ENCODE measurements around the gene ARHGAP10. TPM values are rescaled to one million over a fixed set of nuclear protein-coding genes. Genes with fewer than 3 reads are reported as not detected.

Gene ARHGAP10
- total RNA-seq, 4 donors from 2014 or later = 186 to 296 (median 192) TPM

DNA sequence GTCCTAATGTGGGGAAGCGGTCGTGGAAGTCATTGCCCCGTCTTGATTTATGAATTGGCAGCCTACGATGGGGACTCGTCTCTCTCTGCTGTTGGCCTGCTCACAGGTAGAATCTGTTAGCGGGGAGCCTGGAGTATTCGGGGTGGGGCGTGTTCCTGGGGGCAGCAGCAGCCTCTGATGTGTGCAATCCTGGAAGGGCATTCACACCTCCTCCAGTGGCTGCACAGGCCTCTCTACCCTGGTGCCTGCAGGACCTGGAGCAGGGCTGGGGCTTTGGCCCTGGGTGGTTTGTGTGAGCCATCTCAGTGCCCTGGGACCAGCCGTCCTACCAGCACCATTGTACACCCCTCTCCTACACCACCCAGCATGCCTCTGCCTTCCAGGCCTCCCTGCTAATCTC, 340.9 kb downstream of the ARHGAP10 start:
- Histone ChIP-seq H3K4me1 (peaks cover 23 to 31% (median 30%) of the 10 kb centered on the region in 4 donors), H3K27me3 (no peaks in the 10 kb centered on the region), H3K36me3 (peaks cover 40 to 64% (median 60%) of the 10 kb centered on the region in 4 donors), H3K27ac (replicated peaks in 1 of 4) (no peak overlapping the region), H3K4me3 (no peak overlapping the region), H3K9me3 (peaks cover 0 to 11% (median 4%) of the 10 kb centered on the region in 4 donors)
- DNase-seq (ENCODE audit: extremely low spot score) = no peak
- TF ChIP-seq, protein P1, sequence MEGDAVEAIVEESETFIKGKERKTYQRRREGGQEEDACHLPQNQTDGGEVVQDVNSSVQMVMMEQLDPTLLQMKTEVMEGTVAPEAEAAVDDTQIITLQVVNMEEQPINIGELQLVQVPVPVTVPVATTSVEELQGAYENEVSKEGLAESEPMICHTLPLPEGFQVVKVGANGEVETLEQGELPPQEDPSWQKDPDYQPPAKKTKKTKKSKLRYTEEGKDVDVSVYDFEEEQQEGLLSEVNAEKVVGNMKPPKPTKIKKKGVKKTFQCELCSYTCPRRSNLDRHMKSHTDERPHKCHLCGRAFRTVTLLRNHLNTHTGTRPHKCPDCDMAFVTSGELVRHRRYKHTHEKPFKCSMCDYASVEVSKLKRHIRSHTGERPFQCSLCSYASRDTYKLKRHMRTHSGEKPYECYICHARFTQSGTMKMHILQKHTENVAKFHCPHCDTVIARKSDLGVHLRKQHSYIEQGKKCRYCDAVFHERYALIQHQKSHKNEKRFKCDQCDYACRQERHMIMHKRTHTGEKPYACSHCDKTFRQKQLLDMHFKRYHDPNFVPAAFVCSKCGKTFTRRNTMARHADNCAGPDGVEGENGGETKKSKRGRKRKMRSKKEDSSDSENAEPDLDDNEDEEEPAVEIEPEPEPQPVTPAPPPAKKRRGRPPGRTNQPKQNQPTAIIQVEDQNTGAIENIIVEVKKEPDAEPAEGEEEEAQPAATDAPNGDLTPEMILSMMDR (IDR thresholded peaks at IDR 0.05) = no peak
- TF ChIP-seq EP300 (IDR thresholded peaks at IDR 0.05) (no peak), POLR2AphosphoS5 (IDR thresholded peaks at IDR 0.05) (no peak), POLR2A (IDR thresholded peaks at IDR 0.05; ENCODE audit: low read depth) (no peak)
- intact Hi-C loops (cut with DNase I) = no loop called here
- 94% methylated on average over 9 of the region's 9 CpGs for WGBS

DNA sequence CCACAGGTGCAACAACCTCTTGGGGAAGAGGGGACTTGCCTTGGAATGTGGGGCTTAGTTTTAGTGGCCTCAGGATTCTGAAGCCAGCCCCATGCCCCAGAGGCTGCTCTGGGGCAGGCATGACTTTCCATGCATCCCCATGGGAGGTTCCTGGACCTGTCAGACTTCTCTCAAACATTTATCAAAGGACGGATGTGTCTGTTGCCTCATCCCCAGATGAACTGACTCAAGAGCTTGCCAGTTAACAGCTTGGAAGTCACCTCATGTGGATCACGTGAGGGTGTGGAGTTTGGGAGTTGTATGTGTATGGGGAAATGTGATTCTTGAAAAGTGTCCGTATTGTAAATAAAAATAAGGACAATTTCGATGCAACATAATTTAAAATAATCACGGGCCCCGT, 341.5 kb downstream of the ARHGAP10 start:
- H3K9me3 ChIP-seq = peaks cover 0 to 11% (median 4%) of the 10 kb centered on the region in 4 donors
- no peak for DNase-seq (ENCODE audit: extremely low spot score)
- no peak for TF ChIP-seq POLR2AphosphoS5 (IDR thresholded peaks at IDR 0.05)
- no peak overlapping the region for H3K4me3 ChIP-seq
- H3K36me3 ChIP-seq = peaks cover 45 to 66% (median 61%) of the 10 kb centered on the region in 4 donors
- intact Hi-C loops (cut with DNase I) = no loop called here
- no peak overlapping the region for H3K27ac ChIP-seq (replicated peaks in 1 of 4)
- WGBS = 91% methylated on average over 6 of the region's 6 CpGs
- H3K4me1 ChIP-seq = peaks cover 18 to 30% (median 24%) of the 10 kb centered on the region in 4 donors
- no peaks in the 10 kb centered on the region for H3K27me3 ChIP-seq

GRCh38 chr4:148074462-148074861, 342.6 kb downstream of the ARHGAP10 start:
- peaks cover 0 to 11% (median 4%) of the 10 kb centered on the region in 4 donors for H3K9me3 ChIP-seq
- no peak for DNase-seq (ENCODE audit: extremely low spot score)
- H3K27me3 ChIP-seq = no peaks in the 10 kb centered on the region
- WGBS = 90% methylated on average over 3 of the region's 5 CpGs
- TF ChIP-seq POLR2AphosphoS5 (IDR thresholded peaks at IDR 0.05) (no peak), POLR2A (IDR thresholded peaks at IDR 0.05; ENCODE audit: low read depth) (no peak), EP300 (IDR thresholded peaks at IDR 0.05) (no peak)
- TF ChIP-seq, protein P1 (IDR thresholded peaks at IDR 0.05) = no peak
- no peak overlapping the region for H3K27ac ChIP-seq (replicated peaks in 1 of 4)
- H3K4me1 ChIP-seq = peaks cover 10 to 19% (median 13%) of the 10 kb centered on the region in 4 donors
- intact Hi-C loops (cut with DNase I) = no loop called here
- H3K4me3 ChIP-seq = no peak overlapping the region
- H3K36me3 ChIP-seq = peaks cover 55 to 72% (median 62%) of the 10 kb centered on the region in 4 donors

DNA sequence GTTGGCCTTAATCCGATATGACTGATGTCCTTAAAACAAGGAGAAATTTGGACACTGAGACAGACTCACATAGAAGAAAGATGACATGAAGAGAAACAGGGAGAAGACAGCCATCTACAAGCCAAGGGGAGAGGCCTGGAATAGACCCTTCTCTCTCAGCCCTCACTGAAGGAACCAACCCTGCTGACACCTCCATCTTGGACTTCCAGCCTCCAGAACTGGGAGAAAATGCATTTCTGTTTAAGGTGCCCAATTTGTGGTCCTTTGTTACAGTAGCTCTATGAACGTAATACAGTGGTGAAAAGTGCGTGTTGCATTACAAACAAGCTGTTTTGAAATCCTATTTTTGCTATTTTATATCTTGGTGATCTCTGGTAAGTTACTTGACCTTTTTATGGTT, 343.6 kb downstream of the ARHGAP10 start:
- H3K9me3 ChIP-seq = peaks cover 0 to 11% (median 4%) of the 10 kb centered on the region in 4 donors
- H3K27me3 ChIP-seq = no peaks in the 10 kb centered on the region
- intact Hi-C loops (cut with DNase I) = no loop called here
- peaks cover 62 to 81% (median 70%) of the 10 kb centered on the region in 4 donors for H3K36me3 ChIP-seq
- 93% methylated on average over 3 of the region's 3 CpGs for WGBS
- no peak overlapping the region for H3K27ac ChIP-seq (replicated peaks in 1 of 4)
- no peak for TF ChIP-seq POLR2A (IDR thresholded peaks at IDR 0.05; ENCODE audit: low read depth)
- TF ChIP-seq, protein P1 (IDR thresholded peaks at IDR 0.05) = no peak
- no peak for DNase-seq (ENCODE audit: extremely low spot score)
- no peak overlapping the region for H3K4me3 ChIP-seq
- H3K4me1 ChIP-seq = peaks cover 3 to 11% (median 4%) of the 10 kb centered on the region in 4 donors

GRCh38 chr4:148076964-148077363, 345.1 kb downstream of the ARHGAP10 start:
- Histone ChIP-seq H3K4me1 (peaks cover 0 to 3% (median 0%) of the 10 kb centered on the region in 4 donors), H3K4me3 (no peak overlapping the region), H3K27ac (replicated peaks in 1 of 4) (no peak overlapping the region), H3K27me3 (no peaks in the 10 kb centered on the region), H3K9me3 (peaks cover 0 to 11% (median 4%) of the 10 kb centered on the region in 4 donors), H3K36me3 (peaks cover 71 to 92% (median 78%) of the 10 kb centered on the region in 4 donors)
- 79% methylated on average over 5 of the region's 5 CpGs for WGBS
- no peak for DNase-seq (ENCODE audit: extremely low spot score)
- intact Hi-C loops (cut with DNase I) = no loop called here
- TF ChIP-seq POLR2AphosphoS5 (IDR thresholded peaks at IDR 0.05) (no peak), POLR2A (IDR thresholded peaks at IDR 0.05; ENCODE audit: low read depth) (no peak), EP300 (IDR thresholded peaks at IDR 0.05) (no peak)
- TF ChIP-seq, protein P1 (IDR thresholded peaks at IDR 0.05) = no peak

All from esophagus muscularis mucosa (tissue), 4 donors.